Fibroblast of lung (primary cell): ENCODE results near the gene WDR89. TPM values are rescaled to one million over a fixed set of nuclear protein-coding genes. Genes with fewer than 3 reads are reported as not detected.
"Not testable (repeated sequence)": the region's sequence is repeated elsewhere in the genome, so short reads cannot be mapped to it uniquely, and the experiment has no call there.

Source experiments
- DNase-seq, 2 donors: peaks; one replicate each; pipeline versions ENCODE4 v3.0.0 to v3.0.0-alpha.2; 2010; ENCODE audit warnings: low read depth in 2 of 2
- H2AFZ ChIP-seq: 2 replicates; pipeline ENCODE4 v1.5.1; 2012; ENCODE audit warnings: low read length, control low read depth, inconsistent platforms
- H3K27ac ChIP-seq: 2 replicates; pipeline ENCODE4 v1.5.1; 2011; ENCODE audit warnings: low read length, control low read depth; ENCODE audit not compliant: insufficient read depth
- H3K27me3 ChIP-seq: 2 replicates; pipeline ENCODE4 v1.5.1; 2011; ENCODE audit warnings: mild to moderate bottlenecking, low read length; ENCODE audit not compliant: control insufficient read depth, insufficient read depth
- H3K36me3 ChIP-seq: 2 replicates; pipeline ENCODE4 v1.5.1; 2011; ENCODE audit warnings: low read length; ENCODE audit not compliant: control insufficient read depth, insufficient read depth
- H3K4me1 ChIP-seq: 2 replicates; pipeline ENCODE4 v1.5.1; 2011; ENCODE audit warnings: low read length; ENCODE audit not compliant: control insufficient read depth, insufficient read depth; ENCODE audit errors: extremely low read depth
- H3K4me2 ChIP-seq: 2 replicates; pipeline ENCODE4 v1.5.1; 2011; ENCODE audit warnings: low read length, control low read depth; ENCODE audit not compliant: insufficient read depth; ENCODE audit errors: extremely low read depth
- H3K4me3 ChIP-seq, 4 experiments: fragments of 200-600 bp in 1 of 4; sonication (generic) in 1 of 4; replicated peaks in 1 of 4; 2 replicates each; pipeline ENCODE4 v1.5.1; 2011 to 2016; ENCODE audit warnings: low read length in 4 of 4, low read depth in 3 of 4, mild to moderate bottlenecking in 3 of 4, control low read depth in 2 of 4, inconsistent platforms in 1 of 4, mixed read lengths in 1 of 4; ENCODE audit not compliant: insufficient read depth in 1 of 4; ENCODE audit errors: control extremely low read depth in 1 of 4
- H3K79me2 ChIP-seq: 2 replicates; pipeline ENCODE4 v1.5.1; 2012; ENCODE audit warnings: mild to moderate bottlenecking, low read length, inconsistent platforms; ENCODE audit not compliant: control insufficient read depth, insufficient read depth
- H3K9ac ChIP-seq: 2 replicates; pipeline ENCODE4 v1.5.1; 2011; ENCODE audit warnings: mild to moderate bottlenecking, low read length, control low read depth; ENCODE audit not compliant: insufficient read depth
- H3K9me3 ChIP-seq: 2 replicates; pipeline ENCODE4 v1.5.1; 2012; ENCODE audit warnings: low read depth, low read length; ENCODE audit not compliant: control insufficient read depth, insufficient read depth
- H4K20me1 ChIP-seq: 2 replicates; pipeline ENCODE4 v1.5.1; 2011; ENCODE audit warnings: low read length; ENCODE audit not compliant: control insufficient read depth, insufficient read depth; ENCODE audit errors: extremely low read depth
- EZH2 ChIP-seq: IDR thresholded peaks from 2 replicates; pipeline ENCODE4 v1.5.1; 2012; ENCODE audit warnings: low read length, control low read depth, mild to moderate bottlenecking; ENCODE audit errors: missing control alignments
- polyA plus RNA-seq, 2 donors: library from polyadenylated mRNA; depleted of rRNA in 1 of 2; stranded (reverse) in 1 of 2; unstranded in 1 of 2; fragments of >200 nt; gene quantifications; 2 replicates each; pipeline ENCODE4 v1.2.1, GENCODE V29; 2011 to 2012; ENCODE audit warnings: missing spikeins in 1 of 2
- total RNA-seq: library from RNA; depleted of rRNA; stranded (reverse); fragments of >200 nt; gene quantifications from 2 replicates; pipeline ENCODE4 v1.2.1, GENCODE V29; 2014
- TF ChIP-seq, protein P1 (sequence below), 2 donors: IDR thresholded peaks in 1 of 2; conservative IDR thresholded peaks in 1 of 2; 1 replicate in 1 of 2; 2 replicates in 1 of 2; pipeline ENCODE4 v1.5.1; 2011 to 2012; ENCODE audit warnings: low read length in 2 of 2, control low read depth in 1 of 2, inconsistent platforms in 1 of 2, low read depth in 1 of 2, mild to moderate bottlenecking in 1 of 2

Gene WDR89
- total and polyA plus RNA-seq, 2 donors (not counting 1 experiment from before 2014, with no cell fraction given), result 7.7 to 11.1 TPM

DNA sequence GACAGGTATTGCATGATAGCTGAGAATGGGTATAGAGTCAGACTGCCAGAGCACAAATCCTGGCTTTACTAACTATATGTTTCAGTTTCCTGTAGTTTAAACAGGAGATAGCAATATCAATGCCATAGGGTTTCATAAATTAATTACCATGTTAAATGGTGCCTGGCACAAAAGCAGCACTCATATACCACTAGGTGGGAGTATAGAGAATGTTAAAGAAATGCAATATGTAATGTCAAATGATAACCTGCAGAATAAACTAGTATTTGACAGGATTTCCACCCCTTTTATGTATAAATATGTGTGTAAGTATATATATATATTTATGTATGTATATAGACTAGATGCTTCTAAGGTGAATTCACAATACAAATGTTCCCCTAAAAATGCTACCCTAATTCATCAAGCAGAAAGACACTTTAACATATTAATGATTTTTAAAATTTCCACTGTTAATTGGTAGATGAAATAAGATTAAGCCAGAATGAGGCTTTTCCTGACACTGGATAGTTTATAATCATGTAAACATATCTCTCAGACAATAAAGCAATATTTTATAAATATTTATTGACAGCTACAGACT lies 8.6 kb downstream of the WDR89 start:
- no peak overlapping the region for H3K4me2 ChIP-seq
- no peak overlapping the region for H2AFZ ChIP-seq
- no peaks in the 10 kb centered on the region for H3K4me1 ChIP-seq
- H3K27me3 ChIP-seq, result no peaks in the 10 kb centered on the region
- H4K20me1 ChIP-seq, result no peaks in the 10 kb centered on the region
- peaks cover 6% of the 10 kb centered on the region for H3K79me2 ChIP-seq
- H3K27ac ChIP-seq, result no peak overlapping the region
- no peaks in the 10 kb centered on the region for H3K9me3 ChIP-seq
- no peaks in the 10 kb centered on the region for H3K36me3 ChIP-seq
- no peak for TF ChIP-seq EZH2
- TF ChIP-seq, protein P1, sequence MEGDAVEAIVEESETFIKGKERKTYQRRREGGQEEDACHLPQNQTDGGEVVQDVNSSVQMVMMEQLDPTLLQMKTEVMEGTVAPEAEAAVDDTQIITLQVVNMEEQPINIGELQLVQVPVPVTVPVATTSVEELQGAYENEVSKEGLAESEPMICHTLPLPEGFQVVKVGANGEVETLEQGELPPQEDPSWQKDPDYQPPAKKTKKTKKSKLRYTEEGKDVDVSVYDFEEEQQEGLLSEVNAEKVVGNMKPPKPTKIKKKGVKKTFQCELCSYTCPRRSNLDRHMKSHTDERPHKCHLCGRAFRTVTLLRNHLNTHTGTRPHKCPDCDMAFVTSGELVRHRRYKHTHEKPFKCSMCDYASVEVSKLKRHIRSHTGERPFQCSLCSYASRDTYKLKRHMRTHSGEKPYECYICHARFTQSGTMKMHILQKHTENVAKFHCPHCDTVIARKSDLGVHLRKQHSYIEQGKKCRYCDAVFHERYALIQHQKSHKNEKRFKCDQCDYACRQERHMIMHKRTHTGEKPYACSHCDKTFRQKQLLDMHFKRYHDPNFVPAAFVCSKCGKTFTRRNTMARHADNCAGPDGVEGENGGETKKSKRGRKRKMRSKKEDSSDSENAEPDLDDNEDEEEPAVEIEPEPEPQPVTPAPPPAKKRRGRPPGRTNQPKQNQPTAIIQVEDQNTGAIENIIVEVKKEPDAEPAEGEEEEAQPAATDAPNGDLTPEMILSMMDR (conservative IDR thresholded peaks at IDR 0.05 in 1 of 2, IDR thresholded peaks at IDR 0.05 in 1 of 2; ENCODE audit: low read depth in 1 of 2, low read length in 2 of 2), result peak; percentile 29 to 65
- DNase-seq, result peak; percentile 9 to 46
- H3K9ac ChIP-seq, result no peak overlapping the region
- no peak overlapping the region for H3K4me3 ChIP-seq

DNA sequence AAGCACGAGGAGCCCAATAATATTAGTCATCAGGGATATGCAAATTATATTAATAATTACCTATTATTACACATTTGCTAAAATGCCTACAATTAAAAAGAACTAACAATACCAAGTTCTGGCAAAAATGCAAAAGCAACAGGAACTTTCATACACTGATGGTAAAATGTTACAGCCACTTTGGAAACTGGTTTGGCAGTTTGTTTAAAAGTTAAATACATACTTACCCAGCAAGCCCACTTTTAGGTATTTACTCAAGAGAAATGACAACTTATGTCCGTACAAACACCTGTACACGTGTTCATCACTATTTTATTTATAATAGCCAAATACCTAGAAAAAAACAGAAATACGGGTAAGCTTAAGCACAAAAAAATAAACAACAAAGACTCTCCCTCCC lies 17.0 kb downstream of the WDR89 start:
- no peak overlapping the region for H3K27ac ChIP-seq
- no peak overlapping the region for H3K9ac ChIP-seq
- no peak for DNase-seq
- H3K4me1 ChIP-seq, result no peaks in the 10 kb centered on the region
- H2AFZ ChIP-seq, result no peak overlapping the region
- H3K27me3 ChIP-seq, result no peaks in the 10 kb centered on the region
- H3K79me2 ChIP-seq, result no peaks in the 10 kb centered on the region
- H4K20me1 ChIP-seq, result no peaks in the 10 kb centered on the region
- H3K9me3 ChIP-seq, result no peaks in the 10 kb centered on the region
- H3K36me3 ChIP-seq, result no peaks in the 10 kb centered on the region
- H3K4me3 ChIP-seq, result no peak overlapping the region
- H3K4me2 ChIP-seq, result no peak overlapping the region
- TF ChIP-seq, protein P1 (conservative IDR thresholded peaks at IDR 0.05 in 1 of 2, IDR thresholded peaks at IDR 0.05 in 1 of 2; ENCODE audit: low read depth in 1 of 2, low read length in 2 of 2), result no peak
- TF ChIP-seq EZH2, result no peak

DNA sequence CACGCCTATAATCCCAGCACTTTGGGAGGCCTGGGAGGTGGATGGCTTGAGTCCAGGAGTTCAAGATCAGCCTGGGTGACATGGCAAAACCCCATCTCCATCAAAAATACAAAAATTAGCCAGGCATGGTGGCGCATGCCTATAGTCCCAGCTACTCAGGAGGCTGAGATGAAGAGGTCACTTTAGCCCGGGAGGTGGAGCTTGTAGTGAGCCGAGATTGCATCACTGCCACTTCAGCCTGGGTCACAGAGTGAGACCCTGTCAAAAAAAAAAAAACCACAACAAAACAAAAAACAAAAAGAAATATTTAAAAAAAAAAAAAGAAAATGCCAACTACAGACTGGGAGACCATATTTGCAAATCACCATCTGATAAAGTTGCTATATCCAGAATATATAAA lies 17.5 kb downstream of the WDR89 start:
- Histone ChIP-seq H3K4me2 (no peak overlapping the region), H3K27ac (no peak overlapping the region), H4K20me1 (no peaks in the 10 kb centered on the region), H3K36me3 (no peaks in the 10 kb centered on the region), H3K27me3 (no peaks in the 10 kb centered on the region), H3K79me2 (no peaks in the 10 kb centered on the region), H3K9me3 (no peaks in the 10 kb centered on the region), H3K9ac (no peak overlapping the region), H3K4me1 (no peaks in the 10 kb centered on the region), H2AFZ (no peak overlapping the region), H3K4me3 (no peak overlapping the region)
- TF ChIP-seq EZH2, result no peak
- no peak for DNase-seq

DNA sequence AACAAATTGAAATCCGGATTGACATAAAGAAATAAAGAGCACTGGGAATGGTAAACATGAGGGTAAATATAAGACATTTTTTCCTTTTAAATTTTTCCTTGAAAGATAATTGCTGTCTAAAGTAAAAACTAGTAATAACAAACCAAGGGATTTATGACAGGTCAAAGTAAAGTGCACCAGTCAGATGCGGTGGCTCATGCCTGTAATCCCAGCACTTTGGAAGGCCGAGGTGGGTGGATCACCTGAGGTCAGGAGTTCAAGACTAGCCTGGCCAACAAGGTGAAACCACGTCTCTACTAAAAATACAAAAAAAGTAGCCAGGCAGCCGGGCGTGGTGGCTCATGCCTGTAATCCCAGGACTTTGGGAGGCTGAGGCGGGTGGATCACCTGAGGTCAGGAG lies 19.7 kb downstream of the WDR89 start:
- not testable (repeated sequence) for H4K20me1 ChIP-seq, H2AFZ ChIP-seq, H3K79me2 ChIP-seq, H3K4me3 ChIP-seq, H3K9me3 ChIP-seq, H3K4me2 ChIP-seq, H3K27ac ChIP-seq, DNase-seq, H3K36me3 ChIP-seq, H3K4me1 ChIP-seq, H3K27me3 ChIP-seq, H3K9ac ChIP-seq
